ENCODE results near the gene RAB11B.

DNA sequence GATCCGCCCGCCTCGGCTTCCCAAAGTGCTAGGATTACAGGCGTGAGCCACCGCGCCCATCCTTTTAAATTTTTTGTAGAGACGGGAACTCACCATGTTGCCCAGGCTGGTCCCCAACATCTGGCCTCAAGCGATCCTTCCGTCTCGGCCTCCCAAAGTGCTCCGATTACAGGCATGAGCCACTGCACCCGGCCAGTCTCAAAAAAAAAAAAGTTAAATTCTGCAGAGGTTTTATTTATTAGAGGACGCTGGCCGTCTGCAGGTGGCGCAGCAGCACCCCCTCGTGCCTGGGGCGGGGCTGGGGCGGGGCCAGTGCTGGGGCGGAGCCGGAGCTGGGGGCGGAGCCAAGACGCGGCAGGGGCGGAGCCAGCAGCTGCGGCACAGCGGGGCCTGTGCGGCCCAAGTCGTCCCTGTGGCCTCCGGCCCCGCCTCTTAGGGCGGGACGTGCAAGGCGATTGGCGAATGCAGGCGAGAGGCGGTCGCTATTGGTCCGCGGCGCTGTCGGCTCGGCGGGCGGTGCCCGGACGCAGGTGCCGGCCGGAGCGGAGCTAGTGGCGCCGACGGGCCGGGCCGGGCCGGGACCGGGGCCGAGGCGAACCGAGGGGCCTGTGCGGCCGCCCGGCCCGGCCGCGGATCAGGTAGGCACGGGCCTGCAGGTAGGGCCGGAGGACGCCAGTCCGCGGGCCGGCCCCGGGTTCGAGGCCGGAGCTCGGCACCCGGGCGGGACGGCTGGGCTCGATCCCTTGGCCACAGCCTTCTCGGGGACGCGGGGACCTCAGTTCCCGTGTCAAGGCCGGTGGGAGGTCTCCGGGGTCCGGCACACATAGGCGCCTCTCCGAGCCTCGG, 22.8 kb downstream of the RAB11B start, which contains the start of gene MARCHF2:
- TF ChIP-seq, protein P1, sequence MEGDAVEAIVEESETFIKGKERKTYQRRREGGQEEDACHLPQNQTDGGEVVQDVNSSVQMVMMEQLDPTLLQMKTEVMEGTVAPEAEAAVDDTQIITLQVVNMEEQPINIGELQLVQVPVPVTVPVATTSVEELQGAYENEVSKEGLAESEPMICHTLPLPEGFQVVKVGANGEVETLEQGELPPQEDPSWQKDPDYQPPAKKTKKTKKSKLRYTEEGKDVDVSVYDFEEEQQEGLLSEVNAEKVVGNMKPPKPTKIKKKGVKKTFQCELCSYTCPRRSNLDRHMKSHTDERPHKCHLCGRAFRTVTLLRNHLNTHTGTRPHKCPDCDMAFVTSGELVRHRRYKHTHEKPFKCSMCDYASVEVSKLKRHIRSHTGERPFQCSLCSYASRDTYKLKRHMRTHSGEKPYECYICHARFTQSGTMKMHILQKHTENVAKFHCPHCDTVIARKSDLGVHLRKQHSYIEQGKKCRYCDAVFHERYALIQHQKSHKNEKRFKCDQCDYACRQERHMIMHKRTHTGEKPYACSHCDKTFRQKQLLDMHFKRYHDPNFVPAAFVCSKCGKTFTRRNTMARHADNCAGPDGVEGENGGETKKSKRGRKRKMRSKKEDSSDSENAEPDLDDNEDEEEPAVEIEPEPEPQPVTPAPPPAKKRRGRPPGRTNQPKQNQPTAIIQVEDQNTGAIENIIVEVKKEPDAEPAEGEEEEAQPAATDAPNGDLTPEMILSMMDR (IDR thresholded peaks at IDR 0.05), result peak; percentile 53 to 74 (median 61)
- TF ChIP-seq POLR2A (IDR thresholded peaks at IDR 0.05), result no peak

Measured in transverse colon (tissue), 3 donors.